Measurements from ENCODE around the gene GPM6B. TPM values are rescaled to one million over a fixed set of nuclear protein-coding genes. Genes with fewer than 3 reads are reported as not detected.

Gene GPM6B
- total and polyA plus RNA-seq, 5 donors from 2014 or later, result 0.24 to 0.67 (median 0.34) TPM; not detected in 1

- Histone ChIP-seq H3K27me3 (ENCODE audit: control insufficient read depth, insufficient read depth, low read length) (no peaks in the 10 kb centered on the region), H3K27ac (ENCODE audit: insufficient read depth, low read length, poor library complexity, severe bottlenecking) (no peak overlapping the region), H3K4me1 (ENCODE audit: control insufficient read depth, insufficient read depth, low read length, poor library complexity, severe bottlenecking) (no peaks in the 10 kb centered on the region), H3K36me3 (ENCODE audit: control insufficient read depth, insufficient read depth, low read length) (peaks cover 94% of the 10 kb centered on the region), H3K4me3 (ENCODE audit: low read depth, low read length) (no peak overlapping the region), H3K9me3 (ENCODE audit: control insufficient read depth in 2 of 2, low read length in 2 of 2) (no peaks in the 10 kb centered on the region)
- no peak overlapping the region for H3K27ac Mint-ChIP-seq
- H3K36me3 Mint-ChIP-seq, result peaks cover 44% of the 10 kb centered on the region
- no peaks in the 10 kb centered on the region for H3K27me3 Mint-ChIP-seq
- H3K4me3 Mint-ChIP-seq, result no peak overlapping the region
- no peak for DNase-seq
- peaks cover 0 to 11% (median 1%) of the 10 kb centered on the region in 4 donors for H3K4me1 Mint-ChIP-seq
- ATAC-seq (ENCODE audit: low read depth in 2 of 2), result no peak
- H3K9me3 Mint-ChIP-seq, result peaks cover 0 to 2% (median 0%) of the 10 kb centered on the region in 7 donors
Measured at GRCh38 chrX:13761606-13762414, 55.1 kb downstream of the GPM6B start.

GRCh38 chrX:13760426-13760825 lies 56.5 kb downstream of the GPM6B start:
- Histone ChIP-seq H3K4me1 (ENCODE audit: control insufficient read depth, insufficient read depth, low read length, poor library complexity, severe bottlenecking) (peaks cover 2% of the 10 kb centered on the region), H3K4me3 (ENCODE audit: low read depth, low read length) (no peak overlapping the region), H3K27ac (ENCODE audit: insufficient read depth, low read length, poor library complexity, severe bottlenecking) (no peak overlapping the region), H3K36me3 (ENCODE audit: control insufficient read depth, insufficient read depth, low read length) (peaks cover 85% of the 10 kb centered on the region), H3K9me3 (ENCODE audit: control insufficient read depth in 2 of 2, low read length in 2 of 2) (no peaks in the 10 kb centered on the region), H3K27me3 (ENCODE audit: control insufficient read depth, insufficient read depth, low read length) (no peaks in the 10 kb centered on the region)
- ATAC-seq (ENCODE audit: low read depth in 2 of 2) (no peak), DNase-seq (no peak)
- Mint-ChIP-seq H3K9me3 (no peaks in the 10 kb centered on the region), H3K4me3 (no peak overlapping the region), H3K36me3 (peaks cover 31% of the 10 kb centered on the region), H3K27ac (no peak overlapping the region), H3K27me3 (no peaks in the 10 kb centered on the region), H3K4me1 (peaks cover 0 to 12% (median 3%) of the 10 kb centered on the region in 4 donors)

GRCh38 chrX:13759152-13759718 lies 57.7 kb downstream of the GPM6B start:
- DNase-seq, result no peak
- Mint-ChIP-seq H3K9me3 (no peaks in the 10 kb centered on the region), H3K4me1 (peaks cover 5 to 20% (median 7%) of the 10 kb centered on the region in 4 donors), H3K27ac (no peak overlapping the region), H3K36me3 (peaks cover 30% of the 10 kb centered on the region), H3K27me3 (no peaks in the 10 kb centered on the region), H3K4me3 (no peak overlapping the region)
- Histone ChIP-seq H3K4me1 (ENCODE audit: control insufficient read depth, insufficient read depth, low read length, poor library complexity, severe bottlenecking) (peaks cover 10% of the 10 kb centered on the region), H3K9me3 (ENCODE audit: control insufficient read depth in 2 of 2, low read length in 2 of 2) (no peaks in the 10 kb centered on the region), H3K36me3 (ENCODE audit: control insufficient read depth, insufficient read depth, low read length) (peaks cover 74% of the 10 kb centered on the region), H3K27me3 (ENCODE audit: control insufficient read depth, insufficient read depth, low read length) (no peaks in the 10 kb centered on the region), H3K27ac (ENCODE audit: insufficient read depth, low read length, poor library complexity, severe bottlenecking) (no peak overlapping the region), H3K4me3 (ENCODE audit: low read depth, low read length) (no peak overlapping the region)
- no peak for ATAC-seq (ENCODE audit: low read depth in 2 of 2)

GRCh38 chrX:13756381-13756780 lies 60.5 kb downstream of the GPM6B start:
- Mint-ChIP-seq H3K27me3 (no peaks in the 10 kb centered on the region), H3K4me1 (peaks cover 11 to 29% (median 15%) of the 10 kb centered on the region in 4 donors), H3K36me3 (peaks cover 41% of the 10 kb centered on the region), H3K9me3 (no peaks in the 10 kb centered on the region), H3K27ac (peak overlapping the region in 1 of 3 donors; percentile 26), H3K4me3 (no peak overlapping the region)
- H3K27me3 ChIP-seq (ENCODE audit: control insufficient read depth, insufficient read depth, low read length), result no peaks in the 10 kb centered on the region
- ATAC-seq (ENCODE audit: low read depth in 2 of 2) (no peak), DNase-seq (no peak)
- H3K4me3 ChIP-seq (ENCODE audit: low read depth, low read length), result no peak overlapping the region
- H3K36me3 ChIP-seq (ENCODE audit: control insufficient read depth, insufficient read depth, low read length), result peaks cover 65% of the 10 kb centered on the region
- no peaks in the 10 kb centered on the region for H3K9me3 ChIP-seq (ENCODE audit: control insufficient read depth in 2 of 2, low read length in 2 of 2)
- H3K27ac ChIP-seq (ENCODE audit: insufficient read depth, low read length, poor library complexity, severe bottlenecking), result no peak overlapping the region
- H3K4me1 ChIP-seq (ENCODE audit: control insufficient read depth, insufficient read depth, low read length, poor library complexity, severe bottlenecking), result peaks cover 10% of the 10 kb centered on the region

GRCh38 chrX:13755254-13755653 lies 61.6 kb downstream of the GPM6B start:
- Mint-ChIP-seq H3K27me3 (no peaks in the 10 kb centered on the region), H3K27ac (peak overlapping the region in 2 of 3 donors; percentile 51 to 53), H3K4me3 (no peak overlapping the region), H3K4me1 (peaks cover 10 to 32% (median 18%) of the 10 kb centered on the region in 4 donors), H3K9me3 (no peaks in the 10 kb centered on the region), H3K36me3 (peaks cover 37% of the 10 kb centered on the region)
- H3K36me3 ChIP-seq (ENCODE audit: control insufficient read depth, insufficient read depth, low read length), result peaks cover 56% of the 10 kb centered on the region
- ATAC-seq (ENCODE audit: low read depth in 2 of 2) (peak; percentile 52 to 72), DNase-seq (peak in 2 of 3 donors; percentile 19 to 70)
- H3K4me1 ChIP-seq (ENCODE audit: control insufficient read depth, insufficient read depth, low read length, poor library complexity, severe bottlenecking), result peaks cover 15% of the 10 kb centered on the region
- no peaks in the 10 kb centered on the region for H3K9me3 ChIP-seq (ENCODE audit: control insufficient read depth in 2 of 2, low read length in 2 of 2)
- peak overlapping the region; percentile 41 for H3K4me3 ChIP-seq (ENCODE audit: low read depth, low read length)
- no peaks in the 10 kb centered on the region for H3K27me3 ChIP-seq (ENCODE audit: control insufficient read depth, insufficient read depth, low read length)
- H3K27ac ChIP-seq (ENCODE audit: insufficient read depth, low read length, poor library complexity, severe bottlenecking), result peak overlapping the region; percentile 14

GRCh38 chrX:13754765-13755164 lies 62.1 kb downstream of the GPM6B start:
- Histone ChIP-seq H3K27me3 (ENCODE audit: control insufficient read depth, insufficient read depth, low read length) (no peaks in the 10 kb centered on the region), H3K4me3 (ENCODE audit: low read depth, low read length) (no peak overlapping the region), H3K27ac (ENCODE audit: insufficient read depth, low read length, poor library complexity, severe bottlenecking) (no peak overlapping the region), H3K9me3 (ENCODE audit: control insufficient read depth in 2 of 2, low read length in 2 of 2) (no peaks in the 10 kb centered on the region), H3K36me3 (ENCODE audit: control insufficient read depth, insufficient read depth, low read length) (peaks cover 54% of the 10 kb centered on the region), H3K4me1 (ENCODE audit: control insufficient read depth, insufficient read depth, low read length, poor library complexity, severe bottlenecking) (peaks cover 15% of the 10 kb centered on the region)
- ATAC-seq (ENCODE audit: low read depth in 2 of 2) (no peak), DNase-seq (no peak)
- Mint-ChIP-seq H3K9me3 (no peaks in the 10 kb centered on the region), H3K27ac (peak overlapping the region in 1 of 3 donors; percentile 51), H3K27me3 (no peaks in the 10 kb centered on the region), H3K36me3 (peaks cover 36% of the 10 kb centered on the region), H3K4me1 (peaks cover 12 to 35% (median 21%) of the 10 kb centered on the region in 4 donors), H3K4me3 (no peak overlapping the region)

- H3K27me3 Mint-ChIP-seq, result no peaks in the 10 kb centered on the region
- no peak overlapping the region for H3K27ac ChIP-seq (ENCODE audit: insufficient read depth, low read length, poor library complexity, severe bottlenecking)
Measured at GRCh38 chrX:13752646-13753045, 64.2 kb downstream of the GPM6B start.

More at GRCh38 chrX:13752646-13753045, 64.2 kb downstream of the GPM6B start:
- no peak overlapping the region for H3K4me3 ChIP-seq (ENCODE audit: low read depth, low read length)
- peak overlapping the region in 2 of 3 donors; percentile 11 to 53 for H3K27ac Mint-ChIP-seq
- H3K4me1 ChIP-seq (ENCODE audit: control insufficient read depth, insufficient read depth, low read length, poor library complexity, severe bottlenecking), result peaks cover 15% of the 10 kb centered on the region
- no peak for DNase-seq
- H3K27me3 ChIP-seq (ENCODE audit: control insufficient read depth, insufficient read depth, low read length), result no peaks in the 10 kb centered on the region
- no peak for ATAC-seq (ENCODE audit: low read depth in 2 of 2)
- no peak overlapping the region for H3K4me3 Mint-ChIP-seq
- H3K9me3 ChIP-seq (ENCODE audit: control insufficient read depth in 2 of 2, low read length in 2 of 2), result no peaks in the 10 kb centered on the region
- peaks cover 12 to 35% (median 23%) of the 10 kb centered on the region in 4 donors for H3K4me1 Mint-ChIP-seq
- peaks cover 46% of the 10 kb centered on the region for H3K36me3 ChIP-seq (ENCODE audit: control insufficient read depth, insufficient read depth, low read length)
- no peaks in the 10 kb centered on the region for H3K9me3 Mint-ChIP-seq
- peaks cover 23% of the 10 kb centered on the region for H3K36me3 Mint-ChIP-seq
